ENCODE data around the gene AUH.

The AUH gene

DNA sequence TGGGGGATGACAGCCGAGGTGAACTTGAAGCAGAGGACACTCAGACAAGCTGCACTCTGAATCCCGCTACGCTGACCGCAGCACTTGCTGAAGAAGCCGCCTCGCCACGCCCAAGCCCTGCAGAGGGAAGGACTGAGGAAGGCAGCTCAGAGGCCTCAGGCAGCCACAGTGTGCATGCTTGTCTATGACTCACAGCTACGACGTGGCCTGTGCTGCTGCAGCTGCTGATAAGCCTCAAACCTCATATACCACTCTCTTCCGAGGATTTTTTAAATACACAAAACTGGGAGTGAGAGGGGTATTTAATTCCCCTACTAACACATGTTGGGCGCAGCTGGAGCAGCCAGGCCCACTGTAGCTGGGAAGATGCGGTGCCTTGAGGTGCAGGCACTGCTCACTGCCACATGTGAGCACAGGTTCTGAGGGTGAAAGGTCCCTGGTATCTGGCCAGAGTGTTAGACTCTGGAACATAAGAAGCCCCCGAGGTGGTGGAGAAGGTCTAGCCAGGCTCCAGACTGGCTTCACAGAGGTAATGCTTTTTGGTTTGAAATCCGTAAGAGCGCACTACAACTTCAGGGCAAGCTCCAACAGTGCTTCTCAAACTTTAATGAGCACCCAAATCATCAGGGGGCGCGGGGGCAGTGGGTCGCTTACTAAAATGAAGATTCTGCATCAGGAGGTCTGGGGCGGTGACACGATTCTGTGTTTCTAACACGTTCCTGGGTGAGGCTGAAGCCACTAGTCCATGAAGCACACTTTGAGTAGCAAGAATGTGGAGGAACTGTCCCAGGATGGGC lies 196.8 kb downstream of the AUH start:
- DNase-seq (ENCODE audit: low read depth, low spot score) = peak; percentile 18

All from activated naive CD8-positive, alpha-beta T cell treated with anti-CD3 and anti-CD28 coated beads, Interleukin-2, amount 50 U/mL, for 16 hours (primary cell).